ENCODE measurements around the gene MTPN.

DNA sequence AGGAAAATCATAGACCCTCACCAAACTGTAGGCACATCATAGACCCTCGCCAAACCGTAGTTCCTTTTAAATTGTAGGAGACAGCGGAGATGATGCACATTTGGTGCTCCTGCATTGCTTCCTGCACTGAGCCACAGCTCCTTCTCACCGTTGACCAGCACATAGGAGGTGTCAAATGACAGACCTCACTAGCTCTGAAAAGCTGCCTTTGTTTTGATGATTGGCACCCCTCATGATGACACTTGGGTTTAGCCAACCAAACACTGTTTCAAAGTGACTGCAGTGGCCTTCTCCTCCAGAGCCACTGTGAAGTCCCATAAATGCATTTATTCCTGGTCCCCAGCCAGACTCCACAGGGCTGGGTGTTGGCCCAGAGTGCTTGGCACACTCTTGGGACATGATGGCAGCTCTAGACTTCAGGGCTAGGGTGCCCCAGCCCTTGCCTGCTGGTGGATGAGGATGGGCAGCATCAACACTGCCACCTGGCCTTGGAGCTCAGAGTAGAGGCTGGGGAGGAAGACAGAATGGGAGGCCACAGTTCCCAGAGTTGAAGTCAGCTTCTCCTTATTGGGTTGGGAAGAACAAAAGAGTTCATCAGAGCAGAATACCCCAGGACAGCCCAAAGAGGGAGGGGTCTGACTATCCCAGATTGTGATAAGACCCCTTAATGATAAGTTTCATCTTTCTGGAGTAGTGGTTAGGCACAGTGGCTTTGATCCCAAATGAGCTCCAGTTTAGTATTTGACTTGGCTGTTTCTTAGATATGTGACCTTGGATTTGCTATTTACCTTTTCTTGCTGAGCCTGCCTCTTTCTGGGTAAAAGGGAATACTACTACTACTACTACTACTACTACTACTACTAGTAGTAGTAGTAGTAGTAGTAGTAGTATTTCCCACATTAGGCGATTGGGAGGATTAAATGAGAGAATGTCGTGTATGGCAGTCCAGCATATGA, 75.3 kb downstream of the MTPN start:
- TF ChIP-seq CTCF (IDR thresholded peaks at IDR 0.05) (no peak), POLR2A (IDR thresholded peaks at IDR 0.05) (no peak), POLR2AphosphoS5 (IDR thresholded peaks at IDR 0.05) (no peak), EP300 (IDR thresholded peaks at IDR 0.05) (no peak)
